Esophagus muscularis mucosa (tissue), 4 donors: ENCODE measurements around the gene TUBB2B.

ENCODE experiments used
- CTCF ChIP-seq, 3 experiments: fragments of 200-600 bp in 2 of 3; fragments of 450-650 bp in 1 of 3; sonication (generic) in 2 of 3; IDR thresholded peaks; one replicate each; pipeline ENCODE4 v1.5.1; 2017 to 2019; ENCODE audit warnings: antibody characterized with exemption in 3 of 3, mild to moderate bottlenecking in 2 of 3, moderate library complexity in 1 of 3
- EP300 ChIP-seq: sonication (generic); formaldehyde crosslinking; IDR thresholded peaks from one replicate; pipeline ENCODE4 v1.6.1; 2017; ENCODE audit warnings: antibody characterized with exemption
- POLR2A ChIP-seq: fragments of 450-650 bp; IDR thresholded peaks from one replicate; pipeline ENCODE4 v1.6.1; 2017; ENCODE audit warnings: antibody characterized with exemption, moderate library complexity, mild to moderate bottlenecking, low read depth

DNA sequence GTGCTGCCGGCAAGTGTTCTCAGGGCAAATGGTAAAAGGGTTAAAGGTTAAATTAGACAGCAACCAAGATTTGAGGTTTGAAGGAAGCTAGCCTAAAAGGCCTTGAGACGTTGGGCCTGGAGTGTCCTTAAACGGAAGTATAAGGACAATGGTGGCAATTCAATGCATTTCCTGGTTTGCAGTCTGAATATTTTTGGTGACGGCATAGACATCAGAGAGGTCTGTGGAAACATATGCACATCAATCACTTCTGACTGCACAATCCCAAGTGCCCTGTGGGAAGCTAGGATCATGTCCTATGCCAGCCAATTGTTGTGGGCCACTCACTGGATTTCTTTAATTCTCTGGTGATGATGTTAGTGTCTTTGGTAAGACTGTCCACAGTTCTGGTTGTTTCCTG lies 44.4 kb downstream of the TUBB2B start:
- TF ChIP-seq POLR2A (no peak), CTCF (IDR thresholded peaks at IDR 0.05) (no peak), EP300 (no peak)
